Stomach (tissue), 4 donors: ENCODE data around the gene LMBRD2.

Experiments used
- CTCF ChIP-seq, 7 experiments: fragments of 450-650 bp in 4 of 7; fragments of 200-600 bp in 3 of 7; sonication (generic) in 3 of 7; IDR thresholded peaks; one replicate each; pipeline ENCODE4 v1.5.1; 2016 to 2019; ENCODE audit warnings: antibody characterized with exemption in 7 of 7, control low read depth in 2 of 7, mild to moderate bottlenecking in 1 of 7
- EP300 ChIP-seq: sonication (generic); formaldehyde crosslinking; IDR thresholded peaks from one replicate; pipeline ENCODE4 v1.6.1; 2017; ENCODE audit warnings: antibody characterized with exemption
- POLR2A ChIP-seq, 4 donors: fragments of 450-650 bp; IDR thresholded peaks; one replicate each; pipeline ENCODE4 v1.6.1; 2016; ENCODE audit warnings: antibody characterized with exemption in 4 of 4, control low read depth in 2 of 4, mild to moderate bottlenecking in 1 of 4, moderate library complexity in 1 of 4
- POLR2AphosphoS5 ChIP-seq, 3 donors: sonication (generic); formaldehyde crosslinking; IDR thresholded peaks; one replicate each; pipeline ENCODE4 v1.6.1; 2016; ENCODE audit warnings: antibody characterized with exemption in 3 of 3

- TF ChIP-seq EP300: no peak
- TF ChIP-seq CTCF (IDR thresholded peaks at IDR 0.05): peak in 5 of 7 experiments; percentile 27 to 61 (median 48)
- no peak for TF ChIP-seq POLR2A (IDR thresholded peaks at IDR 0.05)
- no peak for TF ChIP-seq POLR2AphosphoS5 (IDR thresholded peaks at IDR 0.05)
Observed at GRCh38 chr5:36177715-36178523, 26.2 kb upstream of the LMBRD2 start.
